Sigmoid colon (tissue), 7 donors: Measurements from ENCODE around the gene ZNF687. TPM values are rescaled to one million over a fixed set of nuclear protein-coding genes. Genes with fewer than 3 reads are reported as not detected.

Experiments used
- DNase-seq: peaks from one replicate; pipeline ENCODE4 v3.0.0-alpha.2; 2019
- H3K27ac ChIP-seq, 4 donors: fragments of 200-600 bp; sonication (generic); one replicate each; pipeline ENCODE4 v1.5.1; 2016 to 2019; ENCODE audit warnings: mild to moderate bottlenecking in 1 of 4
- H3K27me3 ChIP-seq, 3 donors: fragments of 200-600 bp; sonication (generic); one replicate each; pipeline ENCODE4 v1.5.1; 2019; ENCODE audit warnings: mild to moderate bottlenecking in 1 of 3
- H3K36me3 ChIP-seq, 4 donors: fragments of 200-600 bp; sonication (generic); one replicate each; pipeline ENCODE4 v1.5.1; 2016 to 2019
- H3K4me1 ChIP-seq, 4 donors: fragments of 200-600 bp; sonication (generic); one replicate each; pipeline ENCODE4 v1.5.1; 2017 to 2019
- H3K4me3 ChIP-seq, 4 donors: fragments of 200-600 bp; sonication (generic); one replicate each; pipeline ENCODE4 v1.5.1; 2017 to 2019; ENCODE audit warnings: mild to moderate bottlenecking in 2 of 4, moderate library complexity in 1 of 4
- H3K9me3 ChIP-seq, 4 donors: fragments of 200-600 bp in 3 of 4; sonication (generic) in 3 of 4; one replicate each; pipeline versions ENCODE4 v1.5.1 to v1.6.1; 2013 to 2019
- EP300 ChIP-seq, 4 donors: sonication (generic); formaldehyde crosslinking; IDR thresholded peaks; one replicate each; pipeline ENCODE4 v1.6.1; 2017; ENCODE audit warnings: antibody characterized with exemption in 4 of 4
- POLR2A ChIP-seq, 2 donors: fragments of 450-650 bp; IDR thresholded peaks; one replicate each; pipeline ENCODE4 v1.6.1; 2016; ENCODE audit warnings: antibody characterized with exemption in 2 of 2, mild to moderate bottlenecking in 2 of 2, moderate library complexity in 2 of 2
- POLR2AphosphoS5 ChIP-seq, 4 donors: sonication (generic); formaldehyde crosslinking; IDR thresholded peaks; one replicate each; pipeline ENCODE4 v1.6.1; 2017; ENCODE audit warnings: antibody characterized with exemption in 4 of 4
- WGBS, 2 donors: extraction: QIAGEN DNeasy Blood & Tissue Kit; methylation state at CpG; one replicate each; pipeline ENCODE4 v1.1.7; 2013; 5-methylcytosine and 5-hydroxymethylcytosine counted together
- intact Hi-C: fragments of 100-400 bp; cut with DNase I; formaldehyde crosslinking; loops from one replicate; pipeline ENCODE4 v1.15.1; 2023
- polyA plus RNA-seq, 3 donors: library from polyadenylated mRNA; stranded (reverse); fragments of 200-250 nt; gene quantifications; one replicate each; pipeline ENCODE4 v1.2.3, GENCODE V29; 2013
- total RNA-seq, 4 donors: library from RNA; depleted of rRNA; stranded (reverse); fragments of >200 nt; gene quantifications; one replicate each; pipeline ENCODE4 v1.1.0, GENCODE V29; 2016
- TF ChIP-seq, protein P1 (sequence below), 4 experiments: fragments of 450-650 bp in 3 of 4; fragments of 200-600 bp in 1 of 4; IDR thresholded peaks; one replicate each; pipeline ENCODE4 v1.5.1; 2016 to 2019; ENCODE audit warnings: antibody characterized with exemption in 4 of 4, mild to moderate bottlenecking in 3 of 4, moderate library complexity in 2 of 4
- donor health status: healthy with polysubstance abuse.
- donor health status: Bipolar disorder and iron deficiency.
- donor health status: healthy.

ZNF687 gene
- total and polyA plus RNA-seq, 7 donors: 6.6 to 24.2 (median 17.6) TPM

- DNase-seq: no peak
- Histone ChIP-seq H3K27ac (no peak overlapping the region), H3K9me3 (no peaks in the 10 kb centered on the region), H3K27me3 (no peaks in the 10 kb centered on the region), H3K36me3 (peaks cover 13 to 89% (median 20%) of the 10 kb centered on the region in 4 donors), H3K4me1 (peaks cover 0 to 34% (median 20%) of the 10 kb centered on the region in 4 donors), H3K4me3 (no peak overlapping the region)
- whole genome bisulfite sequencing, 2 donors: 74 to 82% methylated on average over 3 of the region's 3 CpGs
- intact Hi-C loops: no loop called here
- TF ChIP-seq, protein P1, sequence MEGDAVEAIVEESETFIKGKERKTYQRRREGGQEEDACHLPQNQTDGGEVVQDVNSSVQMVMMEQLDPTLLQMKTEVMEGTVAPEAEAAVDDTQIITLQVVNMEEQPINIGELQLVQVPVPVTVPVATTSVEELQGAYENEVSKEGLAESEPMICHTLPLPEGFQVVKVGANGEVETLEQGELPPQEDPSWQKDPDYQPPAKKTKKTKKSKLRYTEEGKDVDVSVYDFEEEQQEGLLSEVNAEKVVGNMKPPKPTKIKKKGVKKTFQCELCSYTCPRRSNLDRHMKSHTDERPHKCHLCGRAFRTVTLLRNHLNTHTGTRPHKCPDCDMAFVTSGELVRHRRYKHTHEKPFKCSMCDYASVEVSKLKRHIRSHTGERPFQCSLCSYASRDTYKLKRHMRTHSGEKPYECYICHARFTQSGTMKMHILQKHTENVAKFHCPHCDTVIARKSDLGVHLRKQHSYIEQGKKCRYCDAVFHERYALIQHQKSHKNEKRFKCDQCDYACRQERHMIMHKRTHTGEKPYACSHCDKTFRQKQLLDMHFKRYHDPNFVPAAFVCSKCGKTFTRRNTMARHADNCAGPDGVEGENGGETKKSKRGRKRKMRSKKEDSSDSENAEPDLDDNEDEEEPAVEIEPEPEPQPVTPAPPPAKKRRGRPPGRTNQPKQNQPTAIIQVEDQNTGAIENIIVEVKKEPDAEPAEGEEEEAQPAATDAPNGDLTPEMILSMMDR (IDR thresholded peaks at IDR 0.05): no peak
- TF ChIP-seq POLR2AphosphoS5 (IDR thresholded peaks at IDR 0.05): no peak
Observed at GRCh38 chr1:151318975-151319374, 36.9 kb downstream of the ZNF687 start.

DNA sequence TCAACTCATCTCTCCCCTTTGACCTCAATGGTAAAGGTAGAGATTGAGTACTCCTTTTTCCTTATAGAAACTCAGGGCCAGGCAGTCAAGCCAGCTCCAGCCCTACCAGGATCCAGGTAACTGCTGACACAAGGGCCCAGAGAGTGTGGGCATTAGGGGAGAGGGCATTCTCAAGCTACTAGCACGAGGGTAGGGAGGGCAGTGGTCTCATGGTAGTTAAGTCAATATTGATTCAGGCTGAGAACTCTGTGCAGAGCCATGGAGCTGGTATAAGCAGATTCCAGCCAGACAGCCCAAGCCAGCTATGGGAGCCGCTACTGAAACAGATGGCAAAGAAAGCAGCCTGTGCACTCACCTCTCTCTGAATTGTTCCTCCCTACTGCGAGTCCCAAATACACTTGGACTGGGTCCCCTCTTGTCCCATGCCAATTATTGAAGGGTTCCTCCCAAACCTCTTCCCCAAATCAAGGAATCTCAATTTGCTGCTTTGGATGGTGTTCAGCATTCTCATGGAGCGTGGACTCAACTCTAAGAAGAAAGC, 42.4 kb downstream of the ZNF687 start:
- TF ChIP-seq, protein P1 (IDR thresholded peaks at IDR 0.05): no peak
- no peak for TF ChIP-seq POLR2A (IDR thresholded peaks at IDR 0.05)
- no peak for TF ChIP-seq EP300 (IDR thresholded peaks at IDR 0.05)
- no peak for TF ChIP-seq POLR2AphosphoS5 (IDR thresholded peaks at IDR 0.05)
- 83 to 93% methylated on average over 4 of the region's 4 CpGs for WGBS, 2 donors
- intact Hi-C loops: no loop called here
- no peak overlapping the region for H3K4me3 ChIP-seq
- no peak for DNase-seq
- H3K27me3 ChIP-seq: no peaks in the 10 kb centered on the region
- peaks cover 5 to 51% (median 13%) of the 10 kb centered on the region in 4 donors for H3K36me3 ChIP-seq
- no peak overlapping the region for H3K27ac ChIP-seq
- H3K9me3 ChIP-seq: no peaks in the 10 kb centered on the region
- peaks cover 0 to 41% (median 33%) of the 10 kb centered on the region in 4 donors for H3K4me1 ChIP-seq

- no peak for TF ChIP-seq POLR2A (IDR thresholded peaks at IDR 0.05)
- TF ChIP-seq, protein P1 (IDR thresholded peaks at IDR 0.05): no peak
- H3K4me3 ChIP-seq: peak overlapping the region in 1 of 4 donors; percentile 80
- peaks cover 0 to 37% (median 33%) of the 10 kb centered on the region in 4 donors for H3K4me1 ChIP-seq
- 87 to 89% methylated on average over 7 of the region's 7 CpGs for WGBS, 2 donors
- no peaks in the 10 kb centered on the region for H3K27me3 ChIP-seq
- no peak for DNase-seq
- intact Hi-C loops: loop anchor here (5.0 kb wide), 2 partner anchors 43 to 128 kb away; partner anchors contain the start of genes PIP5K1A and ZNF687
- H3K27ac ChIP-seq: peak overlapping the region in 2 of 4 donors; percentile 86 to 91
- peaks cover 5 to 44% (median 11%) of the 10 kb centered on the region in 4 donors for H3K36me3 ChIP-seq
- H3K9me3 ChIP-seq: no peaks in the 10 kb centered on the region
Observed at GRCh38 chr1:151325231-151325630, 43.1 kb downstream of the ZNF687 start.

- TF ChIP-seq POLR2A (IDR thresholded peaks at IDR 0.05): no peak
- TF ChIP-seq, protein P1 (IDR thresholded peaks at IDR 0.05): no peak
- no peak for TF ChIP-seq EP300 (IDR thresholded peaks at IDR 0.05)
- no peak for TF ChIP-seq POLR2AphosphoS5 (IDR thresholded peaks at IDR 0.05)
- Histone ChIP-seq H3K9me3 (no peaks in the 10 kb centered on the region), H3K27ac (peak overlapping the region; percentile 86 to 95 (median 93)), H3K27me3 (no peaks in the 10 kb centered on the region), H3K4me1 (peaks cover 0 to 37% (median 33%) of the 10 kb centered on the region in 4 donors), H3K36me3 (peaks cover 0 to 38% (median 8%) of the 10 kb centered on the region in 4 donors), H3K4me3 (peak overlapping the region in 3 of 4 donors; percentile 71 to 90 (median 80))
- intact Hi-C loops: loop anchor here (2.0 to 5.0 kb wide), 4 partner anchors 15 to 129 kb away; partner anchors contain the start of genes PIP5K1A, PSMB4 and ZNF687
- WGBS, 2 donors: 58 to 65% methylated on average over 5 of the region's 5 CpGs
- DNase-seq: no peak
Observed at GRCh38 chr1:151325646-151326429, 43.7 kb downstream of the ZNF687 start.
